B cell (primary cell): ENCODE measurements around the gene FAM200B.

Experiments
- CTCF ChIP-seq: fragments of 200-600 bp; IDR thresholded peaks from one replicate; pipeline ENCODE4 v1.8.0; 2022; ENCODE audit warnings: antibody characterized with exemption, mild to moderate bottlenecking
- EZH2 ChIP-seq: IDR thresholded peaks from 2 replicates; pipeline ENCODE4 v1.6.1; 2012; ENCODE audit warnings: borderline replicate concordance, low read depth, mild to moderate bottlenecking, moderate library complexity, low read length; ENCODE audit not compliant: insufficient read depth, poor library complexity, severe bottlenecking

- TF ChIP-seq CTCF (no peak), EZH2 (no peak)
Observed at GRCh38 chr4:15717086-15717485, 35.5 kb downstream of the FAM200B start.
